UCSD-AML1 (cell line): ENCODE data around the gene SULT1C2.
"Not testable (repeated sequence)": the region's sequence is repeated elsewhere in the genome, so short reads cannot be mapped to it uniquely, and the experiment has no call there.

Experiments used
- DNase-seq: peaks from one replicate; lab custom pipeline; 2025; ENCODE audit not compliant: unreplicated experiment; lab: John Stamatoyannopoulos, UW

SULT1C2 gene

GRCh38 chr2:108349571-108349928, 60.9 kb downstream of the SULT1C2 start:
- DNase-seq: no peak

GRCh38 chr2:108351889-108352288, 63.2 kb downstream of the SULT1C2 start:
- no peak for DNase-seq

GRCh38 chr2:108354136-108354535, 65.4 kb downstream of the SULT1C2 start:
- DNase-seq: no peak

GRCh38 chr2:108355906-108356734, 67.4 kb downstream of the SULT1C2 start:
- DNase-seq: no peak

- not testable (repeated sequence) for DNase-seq
Observed at GRCh38 chr2:108359336-108359735, 70.6 kb downstream of the SULT1C2 start.
